NCI-H510A treated with DMSO at 0.1 percent for 48 hours (cell line): ENCODE data around the gene MRPL16.
A peak's percentile ranks its signal among the peaks of the same experiment; 100 is the strongest.

Experiments
- DNase-seq: peaks from one replicate; lab custom pipeline; 2025; lab: John Stamatoyannopoulos, UW

Gene MRPL16

DNA sequence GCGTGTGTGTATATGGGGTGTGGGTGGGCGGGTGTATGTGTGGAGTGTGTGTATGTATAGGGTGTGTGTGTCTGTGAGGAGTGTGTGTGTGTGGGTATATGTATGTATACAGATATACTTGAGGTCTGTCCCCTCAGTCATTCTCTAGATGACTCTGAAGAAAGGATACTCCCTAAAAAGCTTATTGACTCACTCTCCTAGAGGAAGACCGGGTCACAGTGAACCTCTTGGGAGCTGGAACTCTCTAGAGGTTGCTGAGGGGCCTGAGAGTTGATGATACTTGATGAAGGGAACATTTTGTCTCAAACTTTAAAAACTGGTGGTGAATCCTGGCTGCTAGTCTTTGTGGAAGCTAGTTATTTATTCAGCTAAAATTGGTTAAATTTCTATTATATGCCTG lies 40.3 kb downstream of the MRPL16 start:
- no peak for DNase-seq

DNA sequence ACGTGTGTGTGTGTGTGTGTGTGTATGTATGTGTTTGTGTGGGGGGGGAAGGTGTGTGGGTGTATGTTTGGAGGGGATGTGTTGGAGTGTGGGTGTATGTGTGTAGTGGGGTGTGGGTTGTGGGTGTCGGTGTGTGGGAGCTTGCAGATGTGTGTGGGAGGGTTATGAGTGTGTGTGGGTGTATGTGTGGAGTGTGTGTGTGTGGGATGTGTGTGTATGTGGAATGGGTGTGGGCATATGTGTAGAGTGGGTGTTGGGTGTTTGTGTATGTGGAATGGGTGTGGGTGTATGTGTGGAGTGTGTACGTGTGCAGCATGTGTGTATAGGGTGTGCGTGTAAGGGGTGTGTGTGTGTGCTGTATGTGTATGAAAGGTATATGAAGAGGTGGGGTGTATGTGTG lies 40.8 kb downstream of the MRPL16 start:
- no peak for DNase-seq

- DNase-seq, result no peak
These were observed 41.5 kb downstream of the MRPL16 start for GRCh38 chr11:59769111-59769510.

DNA sequence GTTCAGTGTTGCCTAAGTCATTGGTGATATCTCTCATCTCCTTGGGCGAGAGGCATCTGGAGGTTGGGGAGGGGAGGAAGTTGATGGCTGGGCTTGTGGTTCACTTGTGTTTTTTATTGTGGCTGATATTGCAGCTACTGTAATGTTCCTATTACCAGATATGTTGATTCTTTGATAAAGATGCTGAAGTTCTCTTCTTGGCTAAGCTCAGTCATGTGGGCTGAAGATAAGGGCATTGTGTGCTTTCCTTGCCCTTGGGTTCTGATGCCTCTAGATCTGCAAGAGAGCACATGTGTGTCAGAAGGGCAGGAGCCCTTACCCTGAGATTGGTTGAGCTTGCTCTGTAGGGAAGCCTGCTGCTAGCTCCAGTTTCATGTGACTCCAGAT lies 43.4 kb downstream of the MRPL16 start:
- no peak for DNase-seq

DNA sequence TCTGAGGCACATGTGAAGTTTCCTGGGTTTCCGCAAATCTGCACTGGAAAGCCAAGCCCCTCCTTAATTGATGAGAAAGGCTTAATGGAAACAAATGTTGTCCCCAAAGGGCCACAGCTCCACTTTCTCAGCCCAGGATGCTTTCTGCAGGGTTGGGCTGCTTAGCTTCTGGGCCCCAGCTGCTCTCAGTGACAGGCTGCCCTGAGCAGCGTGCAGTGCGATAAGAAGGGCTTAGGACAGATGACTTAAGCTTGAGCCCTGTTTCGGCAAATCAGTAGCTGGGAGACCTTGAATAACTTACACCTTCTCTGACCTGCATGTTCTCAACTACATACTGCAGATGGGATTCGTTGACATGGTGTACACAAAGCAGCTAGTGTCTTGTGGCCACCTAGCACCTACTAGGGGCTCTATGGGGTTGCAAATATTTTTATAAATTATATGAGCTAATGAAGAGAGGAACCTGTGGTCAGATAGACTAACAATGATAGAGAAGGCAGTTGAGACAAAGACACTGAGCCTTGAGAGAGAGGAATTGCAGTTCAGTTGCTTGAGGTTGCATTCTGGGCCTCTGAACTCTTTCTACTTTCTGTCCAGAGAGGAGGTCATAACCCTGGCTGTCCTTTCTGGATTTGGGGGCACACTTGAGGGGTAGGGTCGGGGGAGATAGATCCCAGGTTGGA lies 43.9 kb downstream of the MRPL16 start:
- DNase-seq, result no peak

- DNase-seq, result no peak
These were observed 45.4 kb downstream of the MRPL16 start for GRCh38 chr11:59765068-59765735.

GRCh38 chr11:59761993-59762392 lies 48.6 kb downstream of the MRPL16 start:
- DNase-seq, result no peak

DNA sequence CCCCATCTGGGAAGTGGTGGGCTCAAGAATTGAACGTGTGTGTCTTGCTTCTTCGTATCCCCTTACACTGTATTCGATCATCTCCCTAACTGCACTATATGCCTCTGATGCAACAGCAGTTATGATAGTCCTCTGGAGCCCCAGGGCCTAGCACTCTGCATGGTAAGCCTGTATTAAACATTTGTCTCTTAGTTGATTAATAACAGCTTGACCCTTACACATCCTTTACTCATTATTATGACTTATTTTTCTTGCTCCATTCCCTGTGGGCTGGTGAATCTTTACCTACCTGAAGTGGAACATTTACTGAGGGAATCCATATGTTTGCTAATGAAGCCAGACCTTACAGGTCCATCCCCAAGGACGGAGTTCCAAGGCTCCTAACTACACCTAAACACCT lies 49.8 kb downstream of the MRPL16 start:
- DNase-seq, result no peak

DNA sequence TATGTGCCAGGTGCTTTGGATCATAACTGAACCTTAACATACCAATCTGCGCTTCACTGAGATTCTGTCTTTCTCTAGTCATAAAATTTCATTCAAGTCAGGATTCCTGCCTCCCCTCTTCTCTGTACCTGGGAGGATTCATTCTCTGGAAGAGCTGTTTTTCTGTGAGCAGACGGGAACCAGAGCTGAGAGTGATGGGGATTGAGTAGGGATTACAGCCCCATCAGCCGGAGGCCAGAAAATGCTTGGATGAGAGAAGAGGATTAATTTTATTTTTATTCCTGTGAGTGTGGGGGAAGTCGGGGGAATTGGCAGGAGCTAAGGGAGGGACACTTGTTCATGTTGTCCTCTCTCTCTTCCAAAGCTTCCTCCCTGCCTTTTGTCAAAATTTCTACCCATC lies 50.7 kb downstream of the MRPL16 start:
- DNase-seq, result no peak

DNA sequence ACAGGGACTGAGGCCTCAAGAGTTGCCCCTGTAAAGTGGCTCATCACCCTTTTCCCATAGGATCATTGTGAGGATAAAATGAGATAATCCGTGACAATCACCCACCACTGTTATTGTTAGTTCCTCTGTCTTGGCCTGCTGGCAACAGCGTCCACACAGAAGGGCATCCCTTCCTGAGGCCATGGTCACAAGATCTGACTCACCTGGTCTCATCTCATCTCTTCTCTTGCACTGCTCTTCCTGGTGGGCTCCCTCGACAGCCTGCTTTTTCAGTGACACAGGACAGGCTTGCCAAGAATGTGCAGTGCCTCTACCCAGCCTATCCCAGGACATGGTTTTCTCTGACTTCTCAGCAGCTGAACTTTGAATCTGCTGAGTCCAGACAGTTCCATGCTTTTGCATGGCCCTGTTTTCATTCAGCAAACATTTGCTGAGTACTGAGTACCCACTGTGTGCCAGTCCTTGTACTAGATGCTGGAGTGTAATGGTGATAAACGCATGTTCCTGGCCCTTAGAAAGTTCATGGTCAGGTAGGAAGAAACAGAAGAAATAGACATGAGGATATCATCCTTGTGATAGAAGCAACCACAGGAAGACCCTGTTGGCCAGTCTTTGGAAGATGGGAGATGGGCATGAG lies 52.1 kb downstream of the MRPL16 start:
- no peak for DNase-seq

GRCh38 chr11:59756845-59757244 lies 53.7 kb downstream of the MRPL16 start:
- peak; percentile 60 for DNase-seq

- no peak for DNase-seq
These were observed 54.1 kb downstream of the MRPL16 start for GRCh38 chr11:59756558-59756840.
